ENCODE measurements around the gene TPI1. TPM values are rescaled to one million over a fixed set of nuclear protein-coding genes. Genes with fewer than 3 reads are reported as not detected.
"Not testable (repeated sequence)": the region's sequence is repeated elsewhere in the genome, so short reads cannot be mapped to it uniquely, and the experiment has no call there.

The TPI1 gene
- total RNA-seq, 1 experiment from 2014 or later, result 1,584 TPM

GRCh38 chr12:6866163-6866919 lies 990 bp upstream of the TPI1 start:
- H3K9me3 ChIP-seq (ENCODE audit: low read length), result no peaks in the 10 kb centered on the region
- H3K9me2 ChIP-seq (replicated peaks; ENCODE audit: insufficient read depth, low read length), result no peaks in the 10 kb centered on the region
- DNase-seq, result no peak
- H3K27me3 ChIP-seq (ENCODE audit: low read length), result no peaks in the 10 kb centered on the region
- peak overlapping the region; percentile 90; the same call in 1 of the 2 replicates for H3K4me3 ChIP-seq (ENCODE audit: low read length)
- no peak overlapping the region for H2AFZ ChIP-seq (ENCODE audit: low read length)
- H3K36me3 ChIP-seq (ENCODE audit: insufficient read depth, low read length), result peaks cover 50% of the 10 kb centered on the region
- H3K9ac ChIP-seq (ENCODE audit: low read length), result peak overlapping the region; percentile 100
- peaks cover 27% of the 10 kb centered on the region for H4K20me1 ChIP-seq (ENCODE audit: insufficient read depth, low read depth, low read length)
- H3K4me1 ChIP-seq (ENCODE audit: low read length), result peaks cover 40% of the 10 kb centered on the region
- H3K4me2 ChIP-seq (ENCODE audit: low read depth, low read length, poor library complexity, severe bottlenecking), result peak overlapping the region; percentile 100
- H3K79me2 ChIP-seq (ENCODE audit: low read length), result peaks cover 22% of the 10 kb centered on the region
- peak overlapping the region; percentile 98 for H3K27ac ChIP-seq (ENCODE audit: low read length)

DNA sequence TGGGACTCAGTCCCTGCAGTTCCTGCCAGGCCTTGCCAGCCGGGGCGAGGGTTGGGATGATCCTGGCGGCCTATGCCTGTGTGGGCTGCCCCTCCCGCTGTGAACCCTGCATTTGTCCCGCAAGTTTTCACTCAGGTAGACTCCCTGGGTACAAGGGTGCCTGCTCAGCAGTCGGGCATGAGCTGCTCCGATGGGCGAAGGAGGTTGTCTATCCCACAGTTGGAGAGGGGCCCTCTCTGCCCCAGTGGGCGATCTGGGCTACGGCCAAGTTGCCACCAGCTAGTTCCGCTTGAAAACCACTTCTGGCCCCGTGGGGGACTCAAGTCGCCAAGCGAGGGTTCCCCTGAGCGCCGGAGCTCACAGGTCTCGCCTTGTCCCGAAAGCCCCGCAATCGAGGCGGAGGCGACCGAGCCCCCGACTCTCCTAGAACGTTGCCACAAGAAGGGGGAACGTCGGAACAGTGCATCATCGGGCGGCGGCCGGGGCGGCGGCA lies 365 bp upstream of the TPI1 start:
- Histone ChIP-seq H3K9me3 (ENCODE audit: low read length) (no peaks in the 10 kb centered on the region), H3K27ac (ENCODE audit: low read length) (peak overlapping the region; percentile 98), H3K9me2 (replicated peaks; ENCODE audit: insufficient read depth, low read length) (no peaks in the 10 kb centered on the region), H3K27me3 (ENCODE audit: low read length) (no peaks in the 10 kb centered on the region), H3K4me1 (ENCODE audit: low read length) (peaks cover 47% of the 10 kb centered on the region), H3K79me2 (ENCODE audit: low read length) (peaks cover 22% of the 10 kb centered on the region), H3K4me3 (ENCODE audit: low read length) (peak overlapping the region; percentile 90), H3K36me3 (ENCODE audit: insufficient read depth, low read length) (peaks cover 44% of the 10 kb centered on the region), H3K9ac (ENCODE audit: low read length) (peak overlapping the region; percentile 100), H3K4me2 (ENCODE audit: low read depth, low read length, poor library complexity, severe bottlenecking) (peak overlapping the region; percentile 100), H4K20me1 (ENCODE audit: insufficient read depth, low read depth, low read length) (peaks cover 30% of the 10 kb centered on the region), H2AFZ (ENCODE audit: low read length) (no peak overlapping the region)
- DNase-seq, result no peak

DNA sequence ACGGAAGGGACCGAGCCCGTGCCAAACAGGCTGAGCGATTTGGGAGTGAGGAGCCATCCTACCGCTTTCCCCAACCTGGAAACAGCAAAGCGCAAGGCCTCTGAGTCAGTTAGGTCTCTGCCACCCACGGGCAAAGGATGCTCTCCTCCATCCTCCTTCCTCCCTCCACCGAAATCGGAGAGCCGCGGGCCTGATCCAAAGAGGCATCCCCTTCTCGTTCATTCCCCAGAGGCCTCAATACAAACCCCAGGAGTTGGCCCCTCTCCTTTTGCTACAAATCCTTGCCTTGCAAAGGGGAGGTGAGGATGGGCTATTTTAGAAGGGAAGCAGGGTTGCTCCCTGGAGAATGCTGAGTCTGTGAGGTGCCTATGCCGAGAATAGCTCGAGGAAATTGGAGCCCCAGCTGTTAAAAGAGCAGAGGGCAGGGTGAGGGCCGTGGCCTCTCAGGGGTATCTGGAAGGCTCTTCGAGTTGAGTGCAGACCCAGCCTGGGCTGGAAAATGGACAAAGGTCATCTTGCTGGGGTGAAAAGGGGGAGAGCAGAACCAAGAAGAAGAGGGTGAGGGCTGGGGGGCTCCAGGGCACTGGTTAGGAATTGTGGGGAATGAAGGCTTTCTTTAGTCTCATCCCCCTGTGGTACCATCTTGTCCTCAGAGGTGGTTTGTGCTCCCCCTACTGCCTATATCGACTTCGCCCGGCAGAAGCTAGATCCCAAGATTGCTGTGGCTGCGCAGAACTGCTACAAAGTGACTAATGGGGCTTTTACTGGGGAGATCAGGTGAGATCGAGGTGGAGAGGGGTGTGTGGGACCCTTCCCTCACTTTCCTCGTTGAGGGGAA lies 1.1 kb downstream of the TPI1 start:
- Histone ChIP-seq H3K79me2 (ENCODE audit: low read length) (peaks cover 22% of the 10 kb centered on the region), H3K4me1 (ENCODE audit: low read length) (peaks cover 59% of the 10 kb centered on the region), H2AFZ (ENCODE audit: low read length) (no peak overlapping the region), H3K9me2 (replicated peaks; ENCODE audit: insufficient read depth, low read length) (no peaks in the 10 kb centered on the region), H3K4me2 (ENCODE audit: low read depth, low read length, poor library complexity, severe bottlenecking) (peak overlapping the region; percentile 100), H3K9ac (ENCODE audit: low read length) (peak overlapping the region; percentile 100), H3K9me3 (ENCODE audit: low read length) (no peaks in the 10 kb centered on the region), H3K27me3 (ENCODE audit: low read length) (no peaks in the 10 kb centered on the region), H3K36me3 (ENCODE audit: insufficient read depth, low read length) (peaks cover 37% of the 10 kb centered on the region), H3K27ac (ENCODE audit: low read length) (peak overlapping the region; percentile 98), H4K20me1 (ENCODE audit: insufficient read depth, low read depth, low read length) (peaks cover 38% of the 10 kb centered on the region), H3K4me3 (ENCODE audit: low read length) (peak overlapping the region; percentile 90)
- peak; percentile 55 for DNase-seq

DNA sequence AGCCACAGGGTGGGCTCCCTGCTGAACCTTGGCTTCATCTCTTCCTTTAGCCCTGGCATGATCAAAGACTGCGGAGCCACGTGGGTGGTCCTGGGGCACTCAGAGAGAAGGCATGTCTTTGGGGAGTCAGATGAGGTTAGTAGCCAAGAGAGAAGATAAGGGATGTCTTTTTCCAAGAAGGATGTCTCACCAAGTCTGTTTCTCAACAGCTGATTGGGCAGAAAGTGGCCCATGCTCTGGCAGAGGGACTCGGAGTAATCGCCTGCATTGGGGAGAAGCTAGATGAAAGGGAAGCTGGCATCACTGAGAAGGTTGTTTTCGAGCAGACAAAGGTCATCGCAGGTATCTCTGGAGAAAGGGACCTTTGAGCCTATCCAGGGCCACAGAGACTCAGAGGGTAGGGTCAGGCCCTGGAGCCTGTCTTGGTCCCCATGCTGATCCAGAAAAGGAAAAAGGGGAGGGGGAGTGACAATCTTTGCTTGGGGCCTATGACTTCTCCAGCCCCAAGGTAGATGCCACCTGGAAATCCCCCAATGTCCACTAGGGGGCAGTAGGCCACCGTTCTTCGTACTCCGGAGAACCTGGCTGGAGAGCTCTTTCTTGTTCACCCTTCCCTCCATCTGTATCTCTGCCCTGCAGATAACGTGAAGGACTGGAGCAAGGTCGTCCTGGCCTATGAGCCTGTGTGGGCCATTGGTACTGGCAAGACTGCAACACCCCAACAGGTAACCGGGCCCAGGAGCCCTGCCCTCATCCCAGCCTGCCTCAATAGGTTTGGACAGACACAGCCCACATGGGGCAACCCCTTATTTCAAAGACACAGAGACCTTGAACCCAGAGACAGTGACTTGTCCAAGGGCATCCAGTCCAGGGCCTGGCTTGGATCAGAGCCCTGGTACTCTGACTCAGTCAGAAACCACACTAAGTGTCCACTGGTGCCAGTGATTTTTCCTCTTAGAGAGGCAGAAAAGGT lies 2.0 kb downstream of the TPI1 start:
- Histone ChIP-seq H4K20me1 (ENCODE audit: insufficient read depth, low read depth, low read length) (peaks cover 38% of the 10 kb centered on the region), H3K27me3 (ENCODE audit: low read length) (no peaks in the 10 kb centered on the region), H3K9ac (ENCODE audit: low read length) (peak overlapping the region; percentile 100), H3K27ac (ENCODE audit: low read length) (peak overlapping the region; percentile 98), H3K4me3 (ENCODE audit: low read length) (peak overlapping the region; percentile 90), H3K79me2 (ENCODE audit: low read length) (peaks cover 27% of the 10 kb centered on the region), H3K9me2 (replicated peaks; ENCODE audit: insufficient read depth, low read length) (no peaks in the 10 kb centered on the region), H3K4me2 (ENCODE audit: low read depth, low read length, poor library complexity, severe bottlenecking) (peak overlapping the region; percentile 100), H3K4me1 (ENCODE audit: low read length) (peaks cover 63% of the 10 kb centered on the region), H3K36me3 (ENCODE audit: insufficient read depth, low read length) (peaks cover 43% of the 10 kb centered on the region), H2AFZ (ENCODE audit: low read length) (no peak overlapping the region), H3K9me3 (ENCODE audit: low read length) (no peaks in the 10 kb centered on the region)
- DNase-seq, result peak; percentile 93

DNA sequence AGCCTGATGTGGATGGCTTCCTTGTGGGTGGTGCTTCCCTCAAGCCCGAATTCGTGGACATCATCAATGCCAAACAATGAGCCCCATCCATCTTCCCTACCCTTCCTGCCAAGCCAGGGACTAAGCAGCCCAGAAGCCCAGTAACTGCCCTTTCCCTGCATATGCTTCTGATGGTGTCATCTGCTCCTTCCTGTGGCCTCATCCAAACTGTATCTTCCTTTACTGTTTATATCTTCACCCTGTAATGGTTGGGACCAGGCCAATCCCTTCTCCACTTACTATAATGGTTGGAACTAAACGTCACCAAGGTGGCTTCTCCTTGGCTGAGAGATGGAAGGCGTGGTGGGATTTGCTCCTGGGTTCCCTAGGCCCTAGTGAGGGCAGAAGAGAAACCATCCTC lies 3.0 kb downstream of the TPI1 start:
- H3K9me3 ChIP-seq (ENCODE audit: low read length); H3K9me2 ChIP-seq (replicated peaks; ENCODE audit: insufficient read depth, low read length); H2AFZ ChIP-seq (ENCODE audit: low read length); DNase-seq; H3K27me3 ChIP-seq (ENCODE audit: low read length): not testable (repeated sequence)
- Histone ChIP-seq H3K4me3 (ENCODE audit: low read length) (peak overlapping the region; percentile 90; the same call in 1 of the 2 replicates), H4K20me1 (ENCODE audit: insufficient read depth, low read depth, low read length) (peaks cover 38% of the 10 kb centered on the region), H3K9ac (ENCODE audit: low read length) (peak overlapping the region; percentile 100), H3K36me3 (ENCODE audit: insufficient read depth, low read length) (peaks cover 46% of the 10 kb centered on the region), H3K27ac (ENCODE audit: low read length) (peak overlapping the region; percentile 57; the same call in 1 of the 2 replicates), H3K79me2 (ENCODE audit: low read length) (peaks cover 27% of the 10 kb centered on the region), H3K4me1 (ENCODE audit: low read length) (peaks cover 63% of the 10 kb centered on the region), H3K4me2 (ENCODE audit: low read depth, low read length, poor library complexity, severe bottlenecking) (peak overlapping the region; percentile 100)

DNA sequence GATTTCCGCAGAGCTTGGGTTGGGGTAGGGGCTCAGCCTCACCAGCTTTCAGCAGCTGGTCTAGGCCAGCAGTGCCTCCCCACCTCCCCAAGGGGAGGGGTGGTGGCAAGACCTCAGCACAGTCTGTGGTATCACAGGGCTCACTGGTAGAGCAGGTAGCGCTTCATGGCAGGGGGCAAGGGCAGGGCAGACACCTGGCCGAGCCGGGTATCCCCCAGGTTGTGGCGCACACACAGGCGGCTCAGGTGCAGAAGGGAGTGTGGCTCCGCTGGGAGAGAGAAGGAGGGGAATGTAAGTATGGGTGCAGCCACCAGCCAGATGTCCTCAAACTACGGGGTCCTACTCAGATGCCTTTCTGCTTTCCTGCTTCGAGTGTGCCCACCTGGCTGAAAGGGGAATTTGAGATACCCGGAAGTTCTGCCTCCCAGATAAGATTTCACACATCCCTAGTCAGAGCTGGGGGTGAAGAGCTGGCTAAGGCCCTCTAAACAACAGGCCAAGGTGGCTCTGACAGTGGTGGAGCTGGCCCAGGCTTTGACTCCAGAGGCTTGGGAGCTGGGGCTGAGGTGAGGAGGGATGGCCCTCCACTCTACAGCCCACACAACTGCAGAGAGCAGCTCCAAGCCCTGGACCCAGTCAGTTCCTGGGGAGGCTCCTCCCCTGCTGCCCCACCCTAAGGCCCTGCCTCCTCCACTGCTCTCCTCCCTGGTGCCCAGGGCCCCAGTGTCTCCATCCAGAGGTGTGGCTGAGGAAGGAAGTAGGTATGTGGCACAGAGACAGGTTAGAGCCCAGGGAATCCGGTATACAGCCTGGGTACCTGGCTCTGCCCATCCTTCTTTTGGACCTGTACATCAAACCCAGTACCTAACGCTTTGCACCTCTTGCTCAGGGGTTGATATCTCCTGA lies 4.0 kb downstream of the TPI1 start:
- H3K4me3 ChIP-seq (ENCODE audit: low read length), result peak overlapping the region; percentile 75

More for the DNA sequence above, 4.0 kb downstream of the TPI1 start:
- Histone ChIP-seq H3K27me3 (ENCODE audit: low read length) (no peaks in the 10 kb centered on the region), H2AFZ (ENCODE audit: low read length) (no peak overlapping the region), H4K20me1 (ENCODE audit: insufficient read depth, low read depth, low read length) (peaks cover 38% of the 10 kb centered on the region), H3K9me2 (replicated peaks; ENCODE audit: insufficient read depth, low read length) (no peaks in the 10 kb centered on the region), H3K36me3 (ENCODE audit: insufficient read depth, low read length) (peaks cover 52% of the 10 kb centered on the region), H3K9me3 (ENCODE audit: low read length) (no peaks in the 10 kb centered on the region), H3K79me2 (ENCODE audit: low read length) (peaks cover 27% of the 10 kb centered on the region), H3K4me2 (ENCODE audit: low read depth, low read length, poor library complexity, severe bottlenecking) (peak overlapping the region; percentile 100), H3K4me1 (ENCODE audit: low read length) (peaks cover 62% of the 10 kb centered on the region), H3K27ac (ENCODE audit: low read length) (peak overlapping the region; percentile 57), H3K9ac (ENCODE audit: low read length) (peak overlapping the region; percentile 84)
- DNase-seq, result peak; percentile 78
